Measurements from ENCODE around the gene DNAH5. TPM values are rescaled to one million over a fixed set of nuclear protein-coding genes. Genes with fewer than 3 reads are reported as not detected.

Gene DNAH5
- total RNA-seq, 1 experiment from 2014 or later = 8.0 TPM

DNA sequence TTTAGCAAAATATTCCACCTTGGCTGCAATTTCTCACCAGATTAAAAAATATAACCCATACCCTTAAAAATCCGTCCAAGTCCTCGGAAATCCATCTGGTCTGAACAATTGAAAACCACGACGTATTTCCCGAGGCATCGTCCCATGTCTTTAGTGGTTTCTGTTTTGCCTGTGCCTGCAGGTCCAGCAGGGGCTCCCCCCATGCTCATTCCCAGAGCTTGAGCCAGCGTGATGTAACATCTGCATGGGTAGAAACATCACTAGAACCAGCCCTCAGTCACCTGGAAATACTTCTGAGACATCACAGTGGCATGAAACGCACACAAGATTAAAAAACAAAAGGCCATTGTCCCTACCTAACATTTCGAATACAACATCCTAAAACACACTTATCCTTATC lies 114.0 kb downstream of the DNAH5 start:
- no peaks in the 10 kb centered on the region for H3K36me3 ChIP-seq (ENCODE audit: control insufficient read depth, insufficient read depth, low read length)
- intact Hi-C loops (cut with micrococcal nuclease; ENCODE audit: unreplicated experiment) = no loop called here
- no peaks in the 10 kb centered on the region for H3K4me1 ChIP-seq (ENCODE audit: control insufficient read depth, insufficient read depth, low read length)
- H3K27ac ChIP-seq (ENCODE audit: low read length) = no peak overlapping the region
- 0 out of 2 replicates have a peak, but pooled peaks cover 7% of the 10 kb centered on the region for H3K9me3 ChIP-seq (ENCODE audit: control insufficient read depth, insufficient read depth, low read depth, low read length)
- POLR2A ChIA-PET = no interaction called here
- CTCF ChIA-PET = no interaction called here
- ATAC-seq (no peak), DNase-seq (ENCODE audit: low read depth, low spot score) (no peak)
- H3K4me3 ChIP-seq (ENCODE audit: low read depth in 2 of 2, low read length in 2 of 2) = no peak overlapping the region
- BruUV-seq (replicated peaks) = no TSS peak
- no peaks in the 10 kb centered on the region for H3K27me3 ChIP-seq (ENCODE audit: control insufficient read depth, insufficient read depth, low read length)
- in situ Hi-C loops (cut with HindIII; ENCODE audit: low pct_unique_long_range_greater_than_20kb, low sequenced_read_pairs) = no loop called here
- TF ChIP-seq TCF7L2 (IDR thresholded peaks at IDR 0.05; ENCODE audit: low read depth, low read length) (no peak), SIN3A (IDR thresholded peaks at IDR 0.05; ENCODE audit: borderline replicate concordance, insufficient read depth, low read depth, low read length) (no peak), POLR2AphosphoS5 (IDR thresholded peaks at IDR 0.05; ENCODE audit: low read depth, low read length) (no peak)
- TF ChIP-seq, protein P1, sequence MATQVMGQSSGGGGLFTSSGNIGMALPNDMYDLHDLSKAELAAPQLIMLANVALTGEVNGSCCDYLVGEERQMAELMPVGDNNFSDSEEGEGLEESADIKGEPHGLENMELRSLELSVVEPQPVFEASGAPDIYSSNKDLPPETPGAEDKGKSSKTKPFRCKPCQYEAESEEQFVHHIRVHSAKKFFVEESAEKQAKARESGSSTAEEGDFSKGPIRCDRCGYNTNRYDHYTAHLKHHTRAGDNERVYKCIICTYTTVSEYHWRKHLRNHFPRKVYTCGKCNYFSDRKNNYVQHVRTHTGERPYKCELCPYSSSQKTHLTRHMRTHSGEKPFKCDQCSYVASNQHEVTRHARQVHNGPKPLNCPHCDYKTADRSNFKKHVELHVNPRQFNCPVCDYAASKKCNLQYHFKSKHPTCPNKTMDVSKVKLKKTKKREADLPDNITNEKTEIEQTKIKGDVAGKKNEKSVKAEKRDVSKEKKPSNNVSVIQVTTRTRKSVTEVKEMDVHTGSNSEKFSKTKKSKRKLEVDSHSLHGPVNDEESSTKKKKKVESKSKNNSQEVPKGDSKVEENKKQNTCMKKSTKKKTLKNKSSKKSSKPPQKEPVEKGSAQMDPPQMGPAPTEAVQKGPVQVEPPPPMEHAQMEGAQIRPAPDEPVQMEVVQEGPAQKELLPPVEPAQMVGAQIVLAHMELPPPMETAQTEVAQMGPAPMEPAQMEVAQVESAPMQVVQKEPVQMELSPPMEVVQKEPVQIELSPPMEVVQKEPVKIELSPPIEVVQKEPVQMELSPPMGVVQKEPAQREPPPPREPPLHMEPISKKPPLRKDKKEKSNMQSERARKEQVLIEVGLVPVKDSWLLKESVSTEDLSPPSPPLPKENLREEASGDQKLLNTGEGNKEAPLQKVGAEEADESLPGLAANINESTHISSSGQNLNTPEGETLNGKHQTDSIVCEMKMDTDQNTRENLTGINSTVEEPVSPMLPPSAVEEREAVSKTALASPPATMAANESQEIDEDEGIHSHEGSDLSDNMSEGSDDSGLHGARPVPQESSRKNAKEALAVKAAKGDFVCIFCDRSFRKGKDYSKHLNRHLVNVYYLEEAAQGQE (IDR thresholded peaks at IDR 0.05; ENCODE audit: insufficient read depth in 1 of 2, low read depth in 2 of 2, low read length in 1 of 2) = no peak
- TF ChIP-seq, protein P2, sequence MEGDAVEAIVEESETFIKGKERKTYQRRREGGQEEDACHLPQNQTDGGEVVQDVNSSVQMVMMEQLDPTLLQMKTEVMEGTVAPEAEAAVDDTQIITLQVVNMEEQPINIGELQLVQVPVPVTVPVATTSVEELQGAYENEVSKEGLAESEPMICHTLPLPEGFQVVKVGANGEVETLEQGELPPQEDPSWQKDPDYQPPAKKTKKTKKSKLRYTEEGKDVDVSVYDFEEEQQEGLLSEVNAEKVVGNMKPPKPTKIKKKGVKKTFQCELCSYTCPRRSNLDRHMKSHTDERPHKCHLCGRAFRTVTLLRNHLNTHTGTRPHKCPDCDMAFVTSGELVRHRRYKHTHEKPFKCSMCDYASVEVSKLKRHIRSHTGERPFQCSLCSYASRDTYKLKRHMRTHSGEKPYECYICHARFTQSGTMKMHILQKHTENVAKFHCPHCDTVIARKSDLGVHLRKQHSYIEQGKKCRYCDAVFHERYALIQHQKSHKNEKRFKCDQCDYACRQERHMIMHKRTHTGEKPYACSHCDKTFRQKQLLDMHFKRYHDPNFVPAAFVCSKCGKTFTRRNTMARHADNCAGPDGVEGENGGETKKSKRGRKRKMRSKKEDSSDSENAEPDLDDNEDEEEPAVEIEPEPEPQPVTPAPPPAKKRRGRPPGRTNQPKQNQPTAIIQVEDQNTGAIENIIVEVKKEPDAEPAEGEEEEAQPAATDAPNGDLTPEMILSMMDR (IDR thresholded peaks at IDR 0.05) = no peak

DNA sequence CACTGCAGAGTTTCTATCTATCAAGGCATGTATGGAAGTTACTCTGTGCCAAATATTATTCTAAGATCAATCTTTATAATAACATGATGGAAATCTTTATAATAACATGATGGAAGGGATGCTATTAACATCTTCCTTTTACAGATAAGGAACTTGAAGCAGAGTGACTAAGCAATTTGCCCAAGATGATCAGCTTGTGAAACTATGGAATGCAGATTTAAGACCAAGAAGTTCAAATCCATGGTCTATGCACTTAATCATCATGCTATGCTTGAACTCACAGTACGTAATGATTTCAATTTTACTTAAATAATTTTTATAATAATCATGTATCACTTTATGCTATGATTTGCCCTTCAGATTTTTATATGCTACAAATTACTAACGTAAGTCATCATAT lies 123.1 kb downstream of the DNAH5 start:
- no peak overlapping the region for H3K4me3 ChIP-seq (ENCODE audit: low read depth in 2 of 2, low read length in 2 of 2)
- POLR2A ChIA-PET = no interaction called here
- H3K36me3 ChIP-seq (ENCODE audit: control insufficient read depth, insufficient read depth, low read length) = no peaks in the 10 kb centered on the region
- TF ChIP-seq, protein P2 (IDR thresholded peaks at IDR 0.05) = no peak
- TF ChIP-seq, protein P1 (IDR thresholded peaks at IDR 0.05; ENCODE audit: insufficient read depth in 1 of 2, low read depth in 2 of 2, low read length in 1 of 2) = no peak
- no peak for TF ChIP-seq POLR2AphosphoS5 (IDR thresholded peaks at IDR 0.05; ENCODE audit: low read depth, low read length)
- no peak for TF ChIP-seq SIN3A (IDR thresholded peaks at IDR 0.05; ENCODE audit: borderline replicate concordance, insufficient read depth, low read depth, low read length)
- TF ChIP-seq TCF7L2 (IDR thresholded peaks at IDR 0.05; ENCODE audit: low read depth, low read length) = no peak
- CTCF ChIA-PET = no interaction called here
- H3K27ac ChIP-seq (ENCODE audit: low read length) = no peak overlapping the region
- H3K9me3 ChIP-seq (ENCODE audit: control insufficient read depth, insufficient read depth, low read depth, low read length) = no peaks in the 10 kb centered on the region
- intact Hi-C loops (cut with micrococcal nuclease; ENCODE audit: unreplicated experiment) (no loop called here), in situ Hi-C loops (cut with HindIII; ENCODE audit: low pct_unique_long_range_greater_than_20kb, low sequenced_read_pairs) (no loop called here)
- DNase-seq (ENCODE audit: low read depth, low spot score) (no peak), ATAC-seq (no peak)
- H3K27me3 ChIP-seq (ENCODE audit: control insufficient read depth, insufficient read depth, low read length) = no peaks in the 10 kb centered on the region
- H3K4me1 ChIP-seq (ENCODE audit: control insufficient read depth, insufficient read depth, low read length) = no peaks in the 10 kb centered on the region
- BruUV-seq (replicated peaks) = no TSS peak
